DMS 273 (cell line): Measurements from ENCODE around the gene DEF6.
"Not testable (repeated sequence)": the region's sequence is repeated elsewhere in the genome, so short reads cannot be mapped to it uniquely, and the experiment has no call there.

Experiments
- DNase-seq: peaks from one replicate; lab custom pipeline; 2025; ENCODE audit not compliant: unreplicated experiment; lab: John Stamatoyannopoulos, UW

The DEF6 gene

DNA sequence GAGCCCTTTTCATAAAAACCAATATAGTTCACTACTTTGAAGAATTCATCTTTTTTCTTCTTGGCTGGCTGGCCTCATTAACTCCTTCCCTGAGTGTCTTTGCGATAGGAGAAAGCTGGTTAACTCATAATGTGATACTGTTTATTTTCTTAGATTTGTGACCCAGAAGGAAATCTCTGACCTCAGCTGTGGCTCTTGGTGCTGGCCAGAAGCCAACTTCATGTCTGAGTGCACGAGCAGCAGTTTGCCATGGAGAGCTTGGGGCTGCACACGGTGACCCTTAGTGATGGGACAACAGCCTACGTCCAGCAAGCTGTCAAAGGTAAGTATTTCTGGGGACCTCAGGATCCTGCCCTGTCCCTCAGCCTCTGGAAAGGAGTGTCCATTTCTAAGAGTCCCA lies 16.7 kb upstream of the DEF6 start:
- DNase-seq = no peak

DNA sequence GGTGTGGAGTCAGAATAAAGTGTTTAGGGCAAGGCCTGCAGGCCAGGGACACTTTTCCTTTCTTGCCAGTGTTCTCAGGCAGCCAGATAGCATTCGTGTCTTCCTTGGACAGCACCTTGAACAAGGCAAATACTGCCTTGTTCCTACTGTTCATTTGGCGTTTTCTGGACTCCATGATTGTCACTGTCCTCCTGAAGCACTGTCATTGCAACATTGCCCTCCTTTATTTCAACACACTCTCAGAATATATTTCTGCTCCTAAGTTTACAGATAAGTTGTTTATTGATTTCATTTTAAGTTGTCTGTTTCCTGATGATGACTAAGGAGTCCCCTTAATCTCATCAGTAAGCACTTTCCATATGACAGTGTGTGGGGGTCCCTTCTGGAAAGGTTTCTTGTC lies 15.1 kb upstream of the DEF6 start:
- no peak for DNase-seq

DNA sequence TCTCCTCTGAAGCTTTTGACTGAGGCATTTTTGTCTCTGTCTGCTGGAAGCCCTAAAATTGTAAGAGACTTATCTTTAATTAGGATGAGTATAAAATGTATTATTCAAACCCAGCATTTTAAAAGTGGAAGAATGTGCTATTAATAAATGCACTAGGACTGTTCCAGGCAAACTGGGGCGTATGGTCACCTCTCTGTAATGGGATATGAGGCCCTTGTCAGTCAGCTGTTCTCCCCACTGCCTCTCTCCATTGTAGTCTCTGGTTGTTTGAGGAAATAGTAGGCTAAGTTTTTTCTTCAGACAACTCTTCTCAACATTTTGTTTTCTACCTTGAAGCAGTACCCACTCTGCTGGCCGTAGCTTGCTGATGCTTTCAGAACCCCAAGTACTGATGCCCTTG lies 14.3 kb upstream of the DEF6 start:
- peak; percentile 38 for DNase-seq

DNA sequence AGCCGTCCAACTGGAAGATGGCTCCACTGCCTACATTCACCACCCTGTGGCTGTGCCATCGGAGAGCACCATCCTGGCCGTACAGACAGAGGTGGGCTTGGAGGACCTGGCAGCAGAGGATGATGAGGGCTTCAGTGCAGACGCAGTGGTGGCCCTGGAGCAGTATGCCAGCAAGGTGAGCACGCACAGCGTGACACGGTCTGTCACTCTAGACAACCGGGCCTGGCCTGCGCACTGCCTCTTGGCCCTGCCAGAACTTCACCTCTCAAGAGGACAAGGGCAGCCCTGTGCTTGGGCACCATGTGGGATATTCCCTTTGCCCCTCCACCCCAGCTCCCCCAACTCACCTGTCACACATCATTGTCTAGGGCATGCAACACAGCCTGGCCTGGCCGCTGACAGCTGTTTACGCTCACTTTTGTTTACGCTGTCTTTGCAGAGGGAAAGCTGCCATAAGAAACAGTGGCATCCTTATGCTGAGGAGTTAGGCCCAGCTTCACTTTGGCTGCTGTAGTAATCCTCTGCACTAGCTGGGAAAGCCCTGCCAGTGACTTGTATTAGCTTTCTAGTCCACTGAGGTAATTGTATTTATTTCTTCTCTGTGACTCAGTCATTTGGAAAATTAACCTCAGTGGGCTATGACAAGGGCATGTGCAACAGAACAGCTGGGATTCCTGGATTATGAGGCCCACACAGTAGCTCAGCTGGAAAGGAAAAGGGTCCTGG lies 9.8 kb upstream of the DEF6 start:
- DNase-seq = no peak

DNA sequence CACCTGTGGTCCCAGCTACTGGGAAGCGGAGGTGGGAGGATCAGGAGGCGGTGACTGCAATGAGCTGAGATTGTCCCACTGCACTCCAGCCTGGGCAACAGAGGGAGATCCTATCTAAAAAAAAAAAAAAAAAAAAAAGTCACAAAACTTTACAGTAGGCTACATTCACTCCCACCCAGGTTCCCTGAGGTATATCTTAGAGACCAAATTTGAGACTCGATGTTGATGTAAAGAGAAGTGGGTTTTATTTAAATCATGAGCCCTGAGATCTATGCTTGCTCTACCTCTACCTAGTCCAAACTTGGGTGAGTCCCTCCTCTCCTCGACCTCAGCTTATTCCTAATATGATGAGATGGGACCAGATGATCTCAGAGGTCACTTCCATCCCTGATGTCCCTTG lies 8.8 kb upstream of the DEF6 start:
- no peak for DNase-seq

DNA sequence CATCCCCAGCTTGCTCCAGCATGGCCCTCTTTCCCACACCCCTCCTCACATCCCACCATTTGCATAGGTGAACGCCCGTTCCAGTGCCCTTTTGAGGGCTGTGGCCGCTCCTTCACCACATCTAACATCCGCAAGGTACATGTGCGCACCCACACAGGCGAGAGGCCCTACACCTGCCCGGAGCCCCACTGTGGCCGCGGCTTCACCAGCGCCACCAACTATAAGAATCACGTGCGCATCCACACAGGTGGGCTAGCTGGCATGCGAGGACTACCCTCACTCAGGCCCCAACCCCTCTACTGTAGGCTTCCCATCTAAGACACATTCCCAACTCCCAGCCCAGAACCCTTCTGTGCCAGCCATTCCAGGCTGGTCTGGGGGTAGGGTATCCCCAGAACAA lies 6.1 kb upstream of the DEF6 start:
- DNase-seq = no peak

DNA sequence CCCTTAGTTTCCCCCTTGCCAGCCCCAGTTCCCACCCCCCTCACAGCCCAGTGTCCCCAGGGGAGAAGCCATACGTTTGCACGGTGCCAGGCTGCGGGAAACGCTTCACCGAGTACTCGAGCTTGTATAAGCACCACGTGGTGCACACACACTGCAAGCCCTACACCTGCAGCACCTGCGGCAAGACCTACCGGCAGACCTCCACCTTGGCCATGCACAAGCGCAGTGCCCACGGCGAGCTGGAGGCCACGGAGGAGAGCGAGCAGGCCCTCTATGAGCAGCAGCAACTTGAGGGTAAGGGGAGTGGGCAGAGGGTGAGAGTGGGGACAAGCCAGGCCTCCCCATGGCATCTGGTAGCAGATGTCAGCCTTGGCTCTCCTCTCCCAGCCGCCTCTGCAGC lies 5.1 kb upstream of the DEF6 start:
- DNase-seq = no peak

DNA sequence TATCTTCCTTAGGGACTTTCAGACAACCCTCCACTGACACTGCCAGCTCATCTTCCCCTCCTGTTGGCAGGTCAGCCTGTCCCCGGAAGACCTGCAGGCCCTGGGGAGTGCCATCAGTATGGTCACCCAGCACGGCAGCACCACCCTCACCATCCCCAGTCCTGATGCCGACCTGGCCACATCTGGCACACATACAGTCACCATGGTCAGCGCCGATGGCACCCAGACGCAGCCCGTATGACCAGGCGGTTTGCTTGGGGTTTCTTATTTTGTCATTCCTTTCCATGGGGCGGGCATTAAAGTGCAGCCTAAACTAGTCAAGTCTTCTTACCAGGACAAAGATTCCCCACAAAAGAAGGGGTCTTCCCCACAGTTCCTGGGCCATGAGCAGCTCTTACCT lies 3.9 kb upstream of the DEF6 start:
- no peak for DNase-seq

DNA sequence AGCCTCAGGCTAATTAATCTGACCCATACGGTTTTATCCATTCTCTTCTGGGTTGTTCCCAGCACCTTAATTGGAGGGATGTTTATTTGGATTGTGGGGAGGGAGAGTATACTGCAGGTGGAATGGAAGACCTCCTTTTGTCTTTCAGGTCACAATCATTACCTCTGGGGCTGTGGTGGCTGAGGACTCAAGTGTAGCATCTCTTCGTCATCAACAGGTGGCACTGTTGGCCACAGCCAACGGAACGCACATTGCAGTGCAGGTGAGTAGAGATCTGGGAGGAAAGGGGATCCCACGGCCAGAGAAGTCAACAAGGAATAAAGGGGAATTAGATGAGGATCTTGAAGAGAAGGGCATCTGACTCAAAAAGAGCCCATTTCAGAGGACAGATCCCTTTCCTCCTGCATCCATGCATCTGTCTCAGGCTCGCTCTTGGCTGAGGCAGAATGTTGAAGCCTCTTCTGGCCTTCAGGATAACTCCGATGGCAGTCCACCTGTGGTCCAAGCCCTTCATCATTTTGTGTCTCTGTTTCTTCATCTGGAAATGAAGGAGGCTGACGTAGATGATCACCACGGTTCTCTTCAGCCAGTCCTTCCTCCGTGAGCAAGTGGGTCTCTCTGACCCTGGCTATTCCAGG lies 3.2 kb upstream of the DEF6 start:
- DNase-seq = peak; percentile 60

GRCh38 chr6:35295036-35295435 lies 2.6 kb upstream of the DEF6 start:
- no peak for DNase-seq

GRCh38 chr6:35295521-35296315 lies 1.9 kb upstream of the DEF6 start:
- no peak for DNase-seq

- DNase-seq = no peak
Measured at GRCh38 chr6:35296931-35297600, 552 bp upstream of the DEF6 start.

DNA sequence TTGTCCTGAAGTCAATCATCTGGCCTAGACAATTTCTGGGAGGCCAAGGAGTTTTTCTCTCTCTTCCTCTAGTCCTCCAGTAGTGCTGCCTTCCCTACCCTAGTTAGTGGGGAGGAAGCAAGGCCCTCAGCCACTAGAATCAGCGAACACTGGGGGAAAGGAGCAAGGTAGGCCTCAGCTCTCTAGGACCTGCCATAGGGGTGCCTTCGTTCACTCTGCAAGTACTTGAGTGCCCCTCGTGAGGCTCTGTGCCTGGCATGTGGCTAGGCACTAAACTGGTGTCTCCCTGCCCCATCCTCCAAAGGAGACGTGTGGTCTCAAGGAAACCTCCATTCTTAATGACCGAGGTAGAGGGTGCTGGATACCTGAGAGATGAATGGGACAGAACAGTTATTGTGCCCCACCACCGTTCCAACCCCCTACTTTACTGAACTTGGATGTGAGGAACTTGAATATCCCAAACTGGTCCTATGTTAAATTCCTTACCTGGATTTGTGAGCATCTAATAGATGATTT lies 1.1 kb downstream of the DEF6 start:
- DNase-seq = no peak

- no peak for DNase-seq
Measured at GRCh38 chr6:35299674-35300073, 2.1 kb downstream of the DEF6 start.

- DNase-seq = no peak
Measured at GRCh38 chr6:35300848-35301247, 3.2 kb downstream of the DEF6 start.

DNA sequence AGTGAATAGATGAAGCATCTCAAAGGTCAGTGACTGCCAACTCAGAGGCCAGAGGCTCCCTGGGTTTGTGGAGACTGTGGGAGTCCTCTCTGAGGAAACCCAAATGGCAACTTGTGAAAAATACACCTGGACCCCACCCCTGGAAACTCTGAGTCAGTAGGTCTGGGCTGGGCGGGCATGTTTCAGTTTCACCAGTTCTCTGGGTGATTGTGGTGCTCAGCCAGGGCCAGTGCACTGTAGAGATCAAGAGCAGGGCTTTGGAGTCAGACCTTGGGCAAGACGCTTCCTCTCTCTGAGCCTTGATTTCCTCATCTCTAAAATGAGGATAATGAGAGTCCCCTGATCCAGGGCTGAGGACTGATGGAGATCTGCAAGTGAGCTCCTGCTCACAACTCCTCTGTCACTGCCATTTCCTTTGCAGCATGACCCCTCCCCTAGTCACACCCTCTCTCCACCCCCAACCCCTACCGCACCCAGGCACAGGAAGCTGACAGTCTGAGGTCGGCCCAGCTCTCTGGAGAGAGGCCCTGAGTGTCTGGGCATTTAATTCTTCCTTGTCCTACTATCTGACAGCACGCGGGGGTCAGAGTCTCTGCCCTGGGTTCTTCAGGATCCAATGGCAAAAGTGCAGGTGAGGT lies 5.1 kb downstream of the DEF6 start:
- DNase-seq = no peak

DNA sequence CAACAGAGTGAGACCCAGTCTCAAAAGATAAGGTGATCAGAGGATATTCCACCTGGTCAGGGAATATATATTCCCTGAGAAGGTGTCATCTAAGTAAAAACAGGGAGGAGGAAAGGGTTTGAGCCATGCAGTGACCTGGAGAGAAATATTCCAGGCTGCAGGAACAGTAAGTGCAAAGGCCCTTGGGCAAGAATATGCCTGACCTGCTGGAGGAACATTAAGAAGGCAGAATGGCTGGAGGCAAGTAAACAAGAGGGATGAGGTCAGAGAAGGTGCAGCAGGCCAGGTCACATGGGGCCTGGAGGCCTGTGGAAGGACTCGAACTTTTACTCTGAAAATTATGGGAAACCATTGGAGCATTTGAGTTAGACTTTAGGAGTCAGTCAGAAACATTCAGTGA lies 6.7 kb downstream of the DEF6 start:
- no peak for DNase-seq

GRCh38 chr6:35305117-35305516 lies 7.5 kb downstream of the DEF6 start:
- DNase-seq = peak; percentile 16

- DNase-seq = not testable (repeated sequence)
Measured at GRCh38 chr6:35307138-35307537, 9.5 kb downstream of the DEF6 start.

DNA sequence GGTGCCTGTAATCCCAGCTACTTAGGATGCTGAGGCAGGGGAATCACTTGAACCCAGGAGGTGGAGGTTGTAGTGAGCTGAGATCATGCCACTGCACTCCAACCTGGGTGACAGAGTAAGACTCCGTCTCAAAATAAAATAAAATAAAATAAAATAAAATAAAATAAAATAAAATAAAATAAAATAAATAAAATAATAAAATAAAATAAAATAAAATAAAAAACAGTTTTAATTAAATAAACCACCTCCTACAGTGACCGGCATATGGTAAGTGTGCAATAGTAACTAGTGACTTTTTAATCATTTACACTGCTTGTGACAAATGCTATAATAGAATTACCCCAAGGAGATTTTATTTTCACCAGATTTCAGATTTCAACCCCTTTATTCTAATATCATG lies 10.9 kb downstream of the DEF6 start:
- DNase-seq = not testable (repeated sequence)
